ENCODE measurements around the gene SSBP3.

DNA sequence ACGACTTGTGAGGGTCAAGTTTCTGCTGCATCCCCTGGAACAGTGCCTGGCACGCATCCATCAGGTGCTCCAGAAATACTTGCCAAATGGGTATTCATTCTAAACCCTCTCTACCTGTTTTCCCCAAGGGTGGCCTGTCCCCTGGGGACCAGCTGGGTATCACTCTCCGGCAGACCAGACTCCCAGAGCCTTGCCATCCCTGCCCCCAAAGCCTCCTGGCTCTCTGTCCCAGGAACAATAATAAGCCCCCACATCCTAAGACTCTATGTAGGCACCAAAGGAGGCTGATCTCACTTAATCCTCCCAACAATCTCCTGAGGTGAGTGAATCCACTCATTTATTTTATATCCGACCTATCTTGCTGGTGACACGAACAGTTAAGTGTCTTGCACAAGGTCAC is 109.5 kb downstream of the SSBP3 start:
- TF ChIP-seq EZH2 (IDR thresholded peaks at IDR 0.05; ENCODE audit: borderline replicate concordance, low read depth, low read length, severe bottlenecking) (no peak), CTCF (IDR thresholded peaks at IDR 0.05; ENCODE audit: borderline replicate concordance, extremely low read depth, low read length, poor library complexity, severe bottlenecking) (no peak)

All from DND-41 (cell line).